8988T (cell line): ENCODE data around the gene MAP2K3.
"Not testable (repeated sequence)": the region's sequence is repeated elsewhere in the genome, so short reads cannot be mapped to it uniquely, and the experiment has no call there.

Experiments used
- DNase-seq: peaks from one replicate; pipeline ENCODE4 v3.0.0; 2011

The MAP2K3 gene

GRCh38 chr17:21337981-21338625 lies 53.6 kb downstream of the MAP2K3 start:
- not testable (repeated sequence) for DNase-seq

GRCh38 chr17:21339011-21339410 lies 54.5 kb downstream of the MAP2K3 start:
- no peak for DNase-seq

GRCh38 chr17:21339571-21339970 lies 55.1 kb downstream of the MAP2K3 start:
- DNase-seq, result not testable (repeated sequence)

GRCh38 chr17:21340407-21340806 lies 55.9 kb downstream of the MAP2K3 start:
- DNase-seq, result not testable (repeated sequence)

DNA sequence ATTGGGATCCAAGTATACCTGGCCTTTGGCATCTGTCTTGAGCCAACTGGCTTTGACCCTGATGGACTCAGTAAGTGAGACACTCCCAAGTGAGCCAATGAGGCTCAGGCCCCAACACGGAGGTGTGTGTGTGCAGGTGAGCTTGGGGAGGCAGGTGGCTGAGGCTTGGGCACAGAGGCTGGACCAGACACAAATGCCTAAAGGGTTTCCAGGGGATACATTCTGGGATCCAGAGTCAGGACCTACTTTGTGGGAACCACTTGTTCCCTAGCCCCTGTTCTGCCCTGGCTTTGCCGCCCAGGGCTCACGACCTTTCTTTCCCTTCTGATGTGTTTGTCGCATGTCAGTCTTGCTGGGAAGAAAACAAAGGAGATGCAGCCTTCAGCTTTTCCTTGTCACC lies 56.8 kb downstream of the MAP2K3 start:
- not testable (repeated sequence) for DNase-seq

DNA sequence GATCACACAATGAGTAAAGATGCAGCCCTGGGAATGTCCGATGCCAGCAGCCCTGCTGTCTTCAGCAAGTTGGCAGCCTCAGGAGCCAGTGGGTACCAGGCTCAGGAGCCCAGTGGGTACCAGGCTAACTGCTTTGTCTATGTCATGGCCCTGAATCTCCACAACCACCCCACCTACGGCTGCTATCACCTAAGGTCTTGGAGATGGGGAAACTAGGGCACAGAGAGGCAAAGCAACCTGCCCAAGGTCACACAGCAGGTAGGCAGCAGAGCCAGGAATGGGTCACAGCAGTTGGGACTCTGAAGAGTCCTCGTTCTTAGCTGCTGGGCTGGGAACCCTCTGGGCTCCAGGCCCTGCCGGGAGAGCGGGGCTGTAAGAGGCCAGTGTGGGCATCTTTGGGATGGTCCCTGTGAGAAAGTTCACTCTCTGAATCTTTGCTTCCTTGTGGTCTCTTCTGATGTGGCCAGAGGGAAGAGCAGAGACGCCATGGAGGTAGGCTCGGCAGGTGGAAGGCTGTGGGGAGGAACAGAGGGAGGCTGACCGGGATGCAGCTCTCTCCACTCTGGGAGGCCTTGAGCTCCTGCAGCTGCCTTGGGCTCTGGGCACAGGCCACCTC lies 57.5 kb downstream of the MAP2K3 start:
- DNase-seq, result not testable (repeated sequence)

GRCh38 chr17:21343061-21343949 lies 58.8 kb downstream of the MAP2K3 start:
- not testable (repeated sequence) for DNase-seq

GRCh38 chr17:21344801-21345200 lies 60.3 kb downstream of the MAP2K3 start:
- not testable (repeated sequence) for DNase-seq

DNA sequence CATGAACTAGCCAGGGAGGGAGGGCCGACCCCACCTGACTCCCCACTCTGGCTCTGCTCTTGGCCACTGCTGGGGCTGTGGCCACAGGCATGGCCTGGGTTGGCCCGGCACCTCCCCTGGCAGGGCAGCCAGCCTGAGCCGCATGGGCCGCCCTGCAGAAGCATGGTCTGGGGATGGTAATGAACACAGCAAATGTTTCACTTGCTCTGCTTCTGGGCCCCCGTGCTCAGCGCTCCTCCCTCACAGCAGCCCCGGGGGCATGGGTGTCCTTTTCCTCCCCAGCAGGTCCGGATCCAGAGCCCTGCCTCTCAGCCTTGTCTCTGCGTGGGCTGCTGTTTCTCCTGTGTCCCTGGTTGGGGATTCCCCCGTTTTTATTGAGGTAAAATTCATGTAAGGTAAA lies 60.7 kb downstream of the MAP2K3 start:
- DNase-seq, result no peak

DNA sequence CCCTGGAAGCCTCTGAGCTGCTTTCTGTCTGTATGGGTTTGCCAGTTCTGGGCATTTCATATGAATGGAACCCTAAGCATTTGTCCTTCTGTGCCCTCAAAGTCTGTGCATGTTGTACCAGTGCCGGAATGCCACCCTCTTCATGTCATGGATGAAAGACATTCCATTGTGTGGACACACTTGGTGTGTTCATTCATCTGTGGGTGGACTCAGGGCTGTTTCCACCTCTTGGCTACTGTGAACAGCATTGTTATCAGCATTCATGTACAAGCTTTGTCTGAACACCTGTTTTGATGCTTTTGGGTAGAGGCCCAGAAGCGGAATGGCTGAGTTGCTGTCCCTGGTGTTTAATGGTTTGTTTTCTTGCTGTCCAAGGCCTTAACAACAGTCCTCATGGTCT lies 61.6 kb downstream of the MAP2K3 start:
- not testable (repeated sequence) for DNase-seq

DNA sequence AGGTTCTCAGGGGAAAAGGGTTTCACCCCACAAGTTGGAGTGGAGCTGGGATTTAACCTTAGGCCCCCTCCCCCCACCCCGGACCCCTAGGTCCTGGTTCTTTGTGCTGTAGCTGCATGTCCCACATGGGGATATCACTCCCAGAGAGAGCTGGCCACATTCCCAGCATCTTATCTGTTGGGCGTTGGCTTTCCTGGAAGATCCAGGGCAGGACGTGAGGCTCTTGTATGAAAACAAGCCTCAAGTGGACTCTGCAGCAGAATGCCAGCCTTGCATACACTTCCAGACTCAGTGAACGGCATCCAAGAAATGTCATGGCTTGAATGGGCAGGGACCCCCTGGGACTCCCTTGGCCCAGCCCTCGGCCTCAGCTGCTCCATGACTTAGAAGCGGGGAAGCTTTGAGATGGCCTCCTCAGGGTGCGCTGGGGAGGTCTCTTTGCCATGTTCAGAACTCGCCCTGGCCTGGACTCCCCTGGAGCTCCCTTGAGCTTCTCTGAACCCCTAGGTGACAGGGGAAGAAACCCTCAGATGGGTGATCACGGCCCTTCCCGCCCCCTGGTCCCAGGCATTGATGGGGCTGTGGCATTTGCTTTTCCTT lies 62.2 kb downstream of the MAP2K3 start:
- not testable (repeated sequence) for DNase-seq

GRCh38 chr17:21347660-21348059 lies 63.1 kb downstream of the MAP2K3 start:
- DNase-seq, result not testable (repeated sequence)

DNA sequence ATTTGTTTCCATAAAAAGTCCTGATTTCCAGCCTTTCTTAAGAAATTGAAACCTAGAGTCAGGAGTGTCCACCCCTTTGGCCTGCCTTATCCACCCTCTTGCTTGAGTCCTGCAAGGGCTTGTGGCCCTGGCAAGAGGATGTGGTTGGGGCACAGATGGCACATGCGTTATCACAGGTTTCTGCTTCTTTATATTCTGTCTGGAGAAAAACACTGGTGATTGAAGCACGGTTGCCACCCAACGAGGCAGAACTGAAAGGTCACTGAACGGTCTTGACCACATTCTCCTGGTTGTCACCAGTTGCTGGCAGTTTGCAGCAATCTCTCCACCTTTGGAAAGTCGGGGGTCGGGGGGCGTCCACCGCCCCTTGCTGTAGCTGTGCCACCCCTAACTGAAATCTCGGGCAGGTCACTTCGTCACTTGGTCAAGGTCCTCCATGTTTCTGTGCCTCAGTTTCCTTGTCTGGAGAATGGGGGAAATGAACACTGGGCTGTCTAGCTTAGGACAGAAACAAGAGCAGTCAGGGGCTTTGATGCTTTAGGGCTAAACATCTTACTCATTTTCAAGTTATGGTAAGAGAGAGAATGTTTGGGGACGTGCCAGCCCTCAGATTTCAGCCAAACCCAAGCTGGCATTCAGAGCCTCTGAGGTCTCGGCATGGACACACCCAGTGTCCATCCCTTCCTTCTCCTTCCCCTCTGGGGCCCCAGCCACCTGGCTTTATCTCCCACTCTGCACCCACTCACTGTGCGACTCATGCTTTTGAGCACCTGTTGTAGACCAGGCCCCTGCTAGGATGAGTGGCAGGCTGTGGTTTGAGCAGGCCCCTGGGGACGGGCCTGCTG lies 63.8 kb downstream of the MAP2K3 start:
- DNase-seq, result not testable (repeated sequence)

DNA sequence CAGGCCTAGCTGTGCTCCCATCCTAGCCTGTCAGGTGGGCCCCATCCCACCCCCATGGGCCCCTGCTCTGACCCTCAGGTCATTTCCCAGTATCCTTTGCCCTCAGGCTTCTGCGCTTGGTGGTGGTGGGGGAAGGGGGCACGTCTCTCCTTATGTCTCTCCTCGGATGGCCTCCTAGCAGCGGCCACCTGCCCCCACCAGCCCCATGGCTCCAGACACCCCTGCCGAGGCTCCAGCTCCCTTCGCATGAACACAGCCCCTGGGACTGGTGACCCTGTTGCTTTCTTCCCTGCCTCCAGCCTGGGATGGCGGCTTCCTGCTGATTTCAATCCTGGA lies 64.4 kb downstream of the MAP2K3 start:
- DNase-seq, result not testable (repeated sequence)

GRCh38 chr17:21349358-21350050 lies 65.0 kb downstream of the MAP2K3 start:
- DNase-seq, result not testable (repeated sequence)

DNA sequence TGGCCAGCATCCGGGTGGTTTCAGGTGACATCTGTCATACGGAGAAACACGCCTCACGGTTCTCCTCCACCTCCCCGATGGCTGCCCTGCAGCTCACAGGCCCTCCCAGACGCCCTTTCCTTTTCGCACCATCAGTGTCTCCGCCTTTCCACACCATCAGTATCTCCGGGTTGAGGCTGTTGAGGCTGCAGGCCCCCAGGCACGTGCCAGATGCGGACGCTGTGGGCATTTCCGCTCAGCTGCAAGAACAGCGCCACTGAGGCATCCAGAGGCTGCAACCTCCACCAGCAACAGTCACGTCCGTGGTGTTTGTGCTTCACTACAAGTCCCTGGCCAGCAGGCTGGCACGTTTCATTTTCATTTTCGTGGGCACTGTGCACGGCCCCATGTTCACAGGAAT lies 66.0 kb downstream of the MAP2K3 start:
- not testable (repeated sequence) for DNase-seq

GRCh38 chr17:21351366-21352065 lies 67.0 kb downstream of the MAP2K3 start:
- DNase-seq, result no peak

GRCh38 chr17:21352221-21352980 lies 67.9 kb downstream of the MAP2K3 start:
- no peak for DNase-seq

DNA sequence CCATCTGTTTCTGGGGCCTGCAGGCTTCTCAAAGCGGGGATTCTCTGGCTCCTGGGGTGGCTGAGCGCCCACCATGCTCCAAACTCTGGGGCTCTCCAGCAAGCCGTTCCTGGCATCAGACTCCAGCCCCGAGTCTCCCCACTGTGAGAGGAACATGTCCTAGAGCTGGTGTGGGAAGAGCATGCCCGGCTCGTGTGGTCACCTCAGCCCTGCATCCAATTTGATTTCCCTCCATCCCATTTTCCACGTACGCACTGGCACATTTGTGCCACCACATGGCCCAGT lies 68.4 kb downstream of the MAP2K3 start:
- DNase-seq, result no peak

DNA sequence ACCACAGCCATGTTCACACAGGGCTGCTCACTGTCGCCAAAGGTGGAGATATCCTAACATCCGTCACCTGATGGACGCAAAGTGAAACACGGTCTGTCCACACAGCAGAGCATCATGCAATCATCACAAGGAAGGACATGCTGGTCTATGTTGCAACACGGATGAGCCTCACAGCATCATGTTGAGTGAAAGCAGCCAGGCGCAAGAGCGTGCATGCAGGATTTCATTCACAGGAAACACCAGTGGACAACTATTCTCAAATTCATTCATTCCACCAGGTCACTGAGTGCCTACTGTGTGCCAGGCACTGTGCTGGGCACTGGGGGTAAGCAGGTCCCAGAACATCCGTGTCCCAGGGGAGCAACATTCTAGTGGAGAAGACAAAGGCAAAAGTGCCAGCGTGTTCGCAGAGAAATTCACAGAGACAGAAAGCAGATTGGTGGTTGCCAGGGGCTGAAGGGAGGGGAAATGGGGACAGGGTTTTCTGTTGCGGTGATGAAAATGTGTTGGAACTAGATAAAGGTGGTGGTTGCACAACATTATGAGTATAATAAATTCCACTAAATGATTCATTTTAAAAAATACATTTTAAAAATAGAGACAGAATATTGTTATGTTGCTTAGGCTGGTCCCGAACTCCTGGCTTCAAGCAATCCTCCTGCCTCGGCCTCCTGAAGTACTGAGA lies 69.0 kb downstream of the MAP2K3 start:
- no peak for DNase-seq
